Measurements from ENCODE around the gene PHKB.

DNA sequence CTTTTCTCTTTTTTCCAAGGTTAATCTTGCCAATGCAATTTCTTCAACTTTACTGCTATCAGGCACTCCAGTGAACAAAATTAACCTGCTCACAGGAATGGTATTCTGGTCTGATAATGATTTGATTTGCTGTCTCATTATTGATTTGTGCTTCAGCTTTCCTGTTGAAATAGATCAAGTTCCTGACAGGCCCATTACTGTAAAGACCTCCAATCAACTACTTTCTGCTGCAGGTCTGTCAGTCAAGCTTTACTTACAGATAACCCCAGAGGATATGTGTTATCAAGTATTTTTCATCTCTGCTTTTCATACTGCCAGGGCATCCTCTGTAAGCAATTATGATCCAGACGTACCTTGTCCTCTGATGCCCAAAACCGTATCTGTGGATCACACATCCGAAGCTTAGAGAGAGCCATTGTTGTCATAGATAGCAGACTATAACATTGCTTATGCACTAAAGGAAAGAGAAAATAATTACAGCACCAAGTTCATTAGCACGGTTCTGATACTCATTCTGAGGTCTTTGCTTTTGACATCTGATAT, 215.6 kb downstream of the PHKB start:
- TF ChIP-seq, protein P1, sequence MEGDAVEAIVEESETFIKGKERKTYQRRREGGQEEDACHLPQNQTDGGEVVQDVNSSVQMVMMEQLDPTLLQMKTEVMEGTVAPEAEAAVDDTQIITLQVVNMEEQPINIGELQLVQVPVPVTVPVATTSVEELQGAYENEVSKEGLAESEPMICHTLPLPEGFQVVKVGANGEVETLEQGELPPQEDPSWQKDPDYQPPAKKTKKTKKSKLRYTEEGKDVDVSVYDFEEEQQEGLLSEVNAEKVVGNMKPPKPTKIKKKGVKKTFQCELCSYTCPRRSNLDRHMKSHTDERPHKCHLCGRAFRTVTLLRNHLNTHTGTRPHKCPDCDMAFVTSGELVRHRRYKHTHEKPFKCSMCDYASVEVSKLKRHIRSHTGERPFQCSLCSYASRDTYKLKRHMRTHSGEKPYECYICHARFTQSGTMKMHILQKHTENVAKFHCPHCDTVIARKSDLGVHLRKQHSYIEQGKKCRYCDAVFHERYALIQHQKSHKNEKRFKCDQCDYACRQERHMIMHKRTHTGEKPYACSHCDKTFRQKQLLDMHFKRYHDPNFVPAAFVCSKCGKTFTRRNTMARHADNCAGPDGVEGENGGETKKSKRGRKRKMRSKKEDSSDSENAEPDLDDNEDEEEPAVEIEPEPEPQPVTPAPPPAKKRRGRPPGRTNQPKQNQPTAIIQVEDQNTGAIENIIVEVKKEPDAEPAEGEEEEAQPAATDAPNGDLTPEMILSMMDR (IDR thresholded peaks at IDR 0.05) = no peak
- no peak for TF ChIP-seq POLR2A (IDR thresholded peaks at IDR 0.05)

Measured in uterus (tissue), 2 donors.